GM19193 (cell line): ENCODE data around the gene SERPINI1.

Experiments used
- POLR2A ChIP-seq: IDR thresholded peaks from 4 replicates; pipeline ENCODE4 v1.6.1; 2011; ENCODE audit not compliant: insufficient read depth, insufficient read length; ENCODE audit errors: extremely low read depth

SERPINI1 gene

DNA sequence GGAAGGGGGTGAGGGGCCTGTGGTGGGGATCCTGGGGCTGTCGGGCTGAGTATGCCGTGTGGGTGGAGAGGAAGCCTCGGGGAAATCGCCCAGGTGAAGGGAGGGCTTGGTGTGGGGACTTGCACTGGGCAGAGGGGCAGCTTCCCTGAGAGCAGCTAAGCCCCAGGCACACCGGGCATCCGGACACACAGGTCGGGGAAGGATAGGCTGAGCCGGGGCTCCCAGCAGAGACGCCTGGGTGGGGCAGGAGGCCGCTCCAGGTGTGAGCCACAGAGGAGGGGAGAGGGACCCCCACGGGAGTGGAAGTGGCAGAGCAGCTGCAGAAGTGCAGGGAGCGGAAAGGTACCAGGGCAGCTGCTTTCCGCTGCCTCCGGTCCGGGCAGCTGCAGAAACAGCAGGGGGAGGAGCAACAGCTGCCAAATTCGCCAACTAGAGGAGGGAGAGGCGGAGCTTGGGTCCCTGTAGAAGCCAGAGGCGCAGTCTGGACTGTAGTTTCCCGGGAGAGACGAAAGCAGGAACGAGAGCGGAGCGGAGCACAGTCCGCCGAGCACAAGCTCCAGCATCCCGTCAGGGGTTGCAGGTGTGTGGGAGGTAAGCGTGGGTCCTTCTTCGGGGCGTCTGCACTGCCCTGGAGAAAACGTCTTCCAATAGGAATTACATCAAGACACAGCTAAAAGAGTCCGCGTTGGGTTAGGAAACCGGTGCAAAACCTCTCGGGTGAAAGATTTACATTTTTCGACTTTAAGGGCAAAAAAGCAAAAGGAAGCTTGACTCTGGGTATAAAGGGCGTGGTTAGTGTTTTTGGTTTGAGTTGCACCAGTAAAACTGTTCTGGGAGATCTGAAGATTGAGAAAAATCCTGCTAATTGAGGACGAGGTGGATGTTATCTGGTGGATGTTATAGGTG, at the start of gene SERPINI1:
TSS of gene SERPINI1 (plus strand) at position 489 of the 906 bp plus-strand sequence. CDS start 53,408 bp downstream, outside the sequence.
- peak; percentile 70 for TF ChIP-seq POLR2A

- no peak for TF ChIP-seq POLR2A
Observed at GRCh38 chr3:167691366-167691765, 44.2 kb upstream of the SERPINI1 start.

DNA sequence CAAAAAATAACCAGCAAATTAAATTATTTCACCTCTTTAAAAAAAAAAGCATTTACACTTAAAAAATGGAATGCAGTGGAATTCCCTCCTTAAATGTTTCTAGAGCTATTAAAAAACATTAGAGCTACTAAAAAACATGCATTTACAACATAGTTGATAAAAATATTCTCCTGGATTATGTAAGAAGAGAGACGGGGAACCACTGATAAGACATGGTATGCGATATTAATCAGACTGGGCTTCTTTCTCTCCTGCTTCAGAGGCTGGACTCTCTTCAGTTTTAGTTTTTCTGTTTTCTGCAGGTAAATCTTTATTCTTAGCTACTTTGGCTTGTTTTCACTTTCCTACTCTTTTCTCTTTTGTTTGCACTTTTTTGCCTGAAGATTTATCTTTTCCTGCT, 41.4 kb upstream of the SERPINI1 start:
- no peak for TF ChIP-seq POLR2A

GRCh38 chr3:167700046-167700445, 35.5 kb upstream of the SERPINI1 start:
- TF ChIP-seq POLR2A = no peak

- no peak for TF ChIP-seq POLR2A
Observed at GRCh38 chr3:167700926-167701325, 34.6 kb upstream of the SERPINI1 start.

DNA sequence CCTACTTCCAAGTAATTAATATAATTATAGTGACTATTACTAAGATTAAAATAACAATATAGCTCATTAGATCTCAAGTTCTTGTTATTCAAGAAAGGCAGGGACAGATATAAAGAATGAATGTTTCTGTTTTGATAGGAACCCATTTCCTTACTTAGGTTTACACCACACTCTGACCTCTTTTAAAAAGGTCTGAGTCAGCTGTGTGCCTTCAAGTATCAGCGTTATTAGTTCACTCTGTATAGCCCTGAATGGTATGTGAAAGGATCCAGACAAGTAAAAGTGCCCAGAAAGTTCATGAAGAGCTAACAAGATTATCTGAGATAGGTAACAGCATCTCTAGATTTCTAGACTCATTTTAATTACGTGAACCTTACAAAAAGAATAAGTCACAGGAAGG, 29.7 kb upstream of the SERPINI1 start:
- no peak for TF ChIP-seq POLR2A

- no peak for TF ChIP-seq POLR2A
Observed at GRCh38 chr3:167709690-167710089, 25.8 kb upstream of the SERPINI1 start.

DNA sequence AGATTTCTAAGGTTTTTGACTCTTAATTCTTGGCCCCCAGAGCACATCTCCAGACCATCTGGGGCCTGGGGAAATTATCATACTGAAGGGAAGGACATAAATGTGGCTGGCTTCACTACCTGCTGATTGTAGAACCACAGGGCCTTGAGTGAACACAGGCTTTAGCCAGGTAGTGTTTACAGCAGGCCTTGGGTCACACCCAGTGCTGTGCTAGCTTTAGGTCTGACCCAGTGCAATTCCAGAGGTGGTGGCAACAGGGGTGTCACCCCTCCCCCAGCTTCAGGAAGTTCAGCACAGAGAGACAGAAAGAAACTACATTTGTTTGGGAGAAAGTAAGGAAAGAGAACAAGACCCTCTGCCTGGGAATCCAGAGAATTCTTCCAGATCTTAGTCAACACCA, 25.0 kb upstream of the SERPINI1 start:
- no peak for TF ChIP-seq POLR2A

DNA sequence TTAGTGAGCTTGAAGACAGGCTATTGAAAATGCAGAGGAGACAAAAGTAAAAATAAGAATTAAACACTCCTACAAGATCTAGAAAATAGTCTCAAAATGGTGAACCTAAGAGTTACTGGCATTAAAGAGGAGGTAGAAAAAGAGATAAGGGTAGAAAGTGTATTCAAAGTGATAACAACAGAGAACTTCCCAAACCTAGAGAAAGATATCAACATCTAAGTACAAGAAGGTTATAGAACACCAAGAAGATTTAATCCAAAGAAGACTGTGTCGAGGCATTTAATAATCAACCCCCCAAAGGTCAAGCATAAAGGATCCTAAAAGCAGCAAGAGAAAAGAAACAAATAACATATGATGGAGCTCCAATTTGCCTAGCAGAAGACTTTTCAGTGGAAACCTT, 24.1 kb upstream of the SERPINI1 start:
- no peak for TF ChIP-seq POLR2A

- TF ChIP-seq POLR2A = no peak
Observed at GRCh38 chr3:167712445-167712844, 23.1 kb upstream of the SERPINI1 start.

DNA sequence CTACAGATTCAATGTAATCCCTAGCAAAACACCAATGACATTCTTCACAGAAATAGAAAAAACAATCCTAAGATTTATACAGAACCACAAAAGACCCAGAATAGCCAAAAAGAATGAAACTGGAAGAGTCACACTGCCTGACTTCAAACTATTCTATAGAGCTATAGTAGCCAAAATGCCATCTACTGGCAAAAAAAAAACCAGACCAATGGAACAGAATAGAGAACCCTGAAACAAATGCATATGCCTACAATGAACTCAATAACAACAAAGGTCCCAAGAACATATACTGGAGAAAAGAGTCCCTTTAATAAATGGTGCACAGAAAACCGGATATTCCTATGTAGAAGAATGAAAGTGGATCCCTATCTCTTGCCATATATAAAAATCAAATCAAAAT, 20.6 kb upstream of the SERPINI1 start:
- TF ChIP-seq POLR2A = no peak

DNA sequence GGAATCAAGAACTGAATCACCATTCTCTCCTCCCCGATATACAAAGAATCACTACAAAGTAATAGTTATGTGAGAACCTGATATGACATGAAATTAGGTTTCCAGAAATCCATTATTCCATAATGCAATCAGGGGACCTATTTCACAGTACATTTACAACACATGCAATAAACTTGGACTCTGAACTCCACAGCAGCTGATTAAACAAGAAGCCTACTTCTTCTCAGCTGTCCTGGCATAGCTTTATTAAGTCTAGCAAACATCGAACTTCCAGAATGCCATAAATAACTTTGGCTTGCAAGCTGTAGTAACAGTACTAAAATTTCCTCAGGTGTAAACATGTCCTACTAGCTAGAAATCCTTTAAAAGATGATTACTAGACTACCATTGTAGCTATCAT, 18.6 kb upstream of the SERPINI1 start:
- no peak for TF ChIP-seq POLR2A

- no peak for TF ChIP-seq POLR2A
Observed at GRCh38 chr3:167718582-167718981, 16.9 kb upstream of the SERPINI1 start.

- no peak for TF ChIP-seq POLR2A
Observed at GRCh38 chr3:167723025-167723512, 12.5 kb upstream of the SERPINI1 start.

GRCh38 chr3:167723872-167724271, 11.6 kb upstream of the SERPINI1 start:
- TF ChIP-seq POLR2A = no peak

DNA sequence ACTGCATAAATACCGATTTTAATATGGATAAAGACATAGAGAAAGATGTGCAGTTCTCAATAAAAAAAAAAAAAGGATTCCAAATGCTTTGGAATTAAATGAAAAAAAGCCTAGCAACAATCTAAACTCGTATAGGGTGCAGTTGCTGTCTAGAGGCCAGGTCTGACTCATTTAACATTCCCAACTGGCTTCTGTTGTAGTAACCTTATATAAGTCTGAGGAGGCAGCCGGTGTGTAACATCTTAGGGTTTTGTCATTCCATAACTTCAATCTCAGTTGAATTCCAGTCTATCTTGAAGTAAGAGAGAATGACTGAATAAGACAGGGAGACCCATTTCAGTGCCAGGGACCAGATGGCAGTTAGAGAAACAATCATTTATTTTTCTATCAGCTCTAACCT, 7.3 kb upstream of the SERPINI1 start:
- TF ChIP-seq POLR2A = no peak
